Measurements from ENCODE around the gene FHOD3. TPM values are rescaled to one million over a fixed set of nuclear protein-coding genes. Genes with fewer than 3 reads are reported as not detected.

Gene FHOD3
- total and polyA plus RNA-seq, 2 of the 4 experiments (the other 2 are of a cell fraction) = 14.6 to 16.0 TPM

DNA sequence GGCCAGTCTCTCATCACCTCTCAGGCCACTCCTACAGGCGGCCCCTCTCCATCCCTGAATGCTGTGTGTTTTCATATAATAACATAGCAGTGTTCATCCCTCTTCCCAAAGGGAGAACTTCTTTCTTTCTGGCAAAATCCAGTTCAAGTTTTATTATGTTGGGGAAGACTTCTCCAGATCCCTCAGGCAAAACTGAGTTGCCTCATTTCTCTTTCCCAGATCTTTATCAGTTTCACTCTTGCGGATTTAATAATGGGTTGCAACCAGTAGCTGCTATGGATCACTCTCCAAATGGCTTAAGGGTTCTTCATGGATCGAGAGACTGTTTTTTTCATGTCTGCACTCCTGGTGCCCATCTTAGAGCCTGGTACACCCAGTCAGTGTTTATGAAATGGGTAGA, 129.9 kb downstream of the FHOD3 start:
- ATAC-seq (ENCODE audit: low read depth) (no peak), DNase-seq (no peak)
- no peak overlapping the region for H3K56ac ChIP-seq (ENCODE audit: extremely low read depth, insufficient read depth, low read length)
- no peak overlapping the region for H3K4me2 ChIP-seq (ENCODE audit: low read depth, low read length)
- TF ChIP-seq RAD21 (IDR thresholded peaks at IDR 0.05; ENCODE audit: low read length) (no peak), MAZ (IDR thresholded peaks at IDR 0.05; ENCODE audit: borderline replicate concordance, low read depth, low read length) (no peak), BHLHE40 (IDR thresholded peaks at IDR 0.05; ENCODE audit: low read depth, low read length) (no peak), SMC3 (IDR thresholded peaks at IDR 0.05; ENCODE audit: low read depth, low read length) (no peak), CEBPB (IDR thresholded peaks at IDR 0.05; ENCODE audit: low read depth, low read length) (no peak), RCOR1 (IDR thresholded peaks at IDR 0.05; ENCODE audit: insufficient replicate concordance, low read length) (no peak), RFX5 (IDR thresholded peaks at IDR 0.05; ENCODE audit: low read depth, low read length) (no peak), POLR2A (IDR thresholded peaks at IDR 0.05; ENCODE audit: low read depth, low read length) (no peak), CHD1 (IDR thresholded peaks at IDR 0.05; ENCODE audit: low read depth, low read length) (no peak), NFE2L2 (IDR thresholded peaks at IDR 0.05; ENCODE audit: low read depth, low read length) (no peak), MAFK (IDR thresholded peaks at IDR 0.05; ENCODE audit: low read depth, low read length) (no peak)
- TF ChIP-seq, protein P1, sequence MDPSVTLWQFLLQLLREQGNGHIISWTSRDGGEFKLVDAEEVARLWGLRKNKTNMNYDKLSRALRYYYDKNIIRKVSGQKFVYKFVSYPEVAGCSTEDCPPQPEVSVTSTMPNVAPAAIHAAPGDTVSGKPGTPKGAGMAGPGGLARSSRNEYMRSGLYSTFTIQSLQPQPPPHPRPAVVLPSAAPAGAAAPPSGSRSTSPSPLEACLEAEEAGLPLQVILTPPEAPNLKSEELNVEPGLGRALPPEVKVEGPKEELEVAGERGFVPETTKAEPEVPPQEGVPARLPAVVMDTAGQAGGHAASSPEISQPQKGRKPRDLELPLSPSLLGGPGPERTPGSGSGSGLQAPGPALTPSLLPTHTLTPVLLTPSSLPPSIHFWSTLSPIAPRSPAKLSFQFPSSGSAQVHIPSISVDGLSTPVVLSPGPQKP (IDR thresholded peaks at IDR 0.05; ENCODE audit: borderline replicate concordance, low read depth, low read length) = no peak
- TF ChIP-seq, protein P2, sequence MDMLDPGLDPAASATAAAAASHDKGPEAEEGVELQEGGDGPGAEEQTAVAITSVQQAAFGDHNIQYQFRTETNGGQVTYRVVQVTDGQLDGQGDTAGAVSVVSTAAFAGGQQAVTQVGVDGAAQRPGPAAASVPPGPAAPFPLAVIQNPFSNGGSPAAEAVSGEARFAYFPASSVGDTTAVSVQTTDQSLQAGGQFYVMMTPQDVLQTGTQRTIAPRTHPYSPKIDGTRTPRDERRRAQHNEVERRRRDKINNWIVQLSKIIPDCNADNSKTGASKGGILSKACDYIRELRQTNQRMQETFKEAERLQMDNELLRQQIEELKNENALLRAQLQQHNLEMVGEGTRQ (IDR thresholded peaks at IDR 0.05; ENCODE audit: low read depth, low read length) = no peak
- TF ChIP-seq, protein P3, sequence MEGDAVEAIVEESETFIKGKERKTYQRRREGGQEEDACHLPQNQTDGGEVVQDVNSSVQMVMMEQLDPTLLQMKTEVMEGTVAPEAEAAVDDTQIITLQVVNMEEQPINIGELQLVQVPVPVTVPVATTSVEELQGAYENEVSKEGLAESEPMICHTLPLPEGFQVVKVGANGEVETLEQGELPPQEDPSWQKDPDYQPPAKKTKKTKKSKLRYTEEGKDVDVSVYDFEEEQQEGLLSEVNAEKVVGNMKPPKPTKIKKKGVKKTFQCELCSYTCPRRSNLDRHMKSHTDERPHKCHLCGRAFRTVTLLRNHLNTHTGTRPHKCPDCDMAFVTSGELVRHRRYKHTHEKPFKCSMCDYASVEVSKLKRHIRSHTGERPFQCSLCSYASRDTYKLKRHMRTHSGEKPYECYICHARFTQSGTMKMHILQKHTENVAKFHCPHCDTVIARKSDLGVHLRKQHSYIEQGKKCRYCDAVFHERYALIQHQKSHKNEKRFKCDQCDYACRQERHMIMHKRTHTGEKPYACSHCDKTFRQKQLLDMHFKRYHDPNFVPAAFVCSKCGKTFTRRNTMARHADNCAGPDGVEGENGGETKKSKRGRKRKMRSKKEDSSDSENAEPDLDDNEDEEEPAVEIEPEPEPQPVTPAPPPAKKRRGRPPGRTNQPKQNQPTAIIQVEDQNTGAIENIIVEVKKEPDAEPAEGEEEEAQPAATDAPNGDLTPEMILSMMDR (conservative IDR thresholded peaks at IDR 0.05; ENCODE audit: low read depth, low read length) = no peak
- no peak overlapping the region for H4K5ac ChIP-seq (ENCODE audit: low read depth, low read length)
- no peak overlapping the region for H2BK120ac ChIP-seq (ENCODE audit: low read depth, low read length)
- ChIA-PET POLR2A (ENCODE audit: unreplicated experiment) (no interaction called here), CTCF (no interaction called here)
- H4K8ac ChIP-seq (ENCODE audit: low read depth in 2 of 2, low read length in 2 of 2) = no peak overlapping the region
- no peak overlapping the region for H2BK5ac ChIP-seq (ENCODE audit: low read depth, low read length, poor library complexity, severe bottlenecking)
- intact Hi-C loops (cut with micrococcal nuclease) = no loop called here
- dilution Hi-C loops (cut with HindIII; ENCODE audit: low sequenced_read_pairs, unreplicated experiment) = no loop called here
- H3K4me3 ChIP-seq (ENCODE audit: insufficient read depth, low read depth, low read length) = no peak overlapping the region
- H2BK20ac ChIP-seq (ENCODE audit: low read depth, low read length) = no peak overlapping the region
- no peak overlapping the region for H3K4ac ChIP-seq (ENCODE audit: low read depth, low read length)
- no peaks in the 10 kb centered on the region for H3K36me3 ChIP-seq (ENCODE audit: control insufficient read depth, insufficient read depth, low read length)
- peaks cover 0 to 5% of the 10 kb centered on the region in 2 experiments; a peak in 1 of 4 replicates for H3K79me1 ChIP-seq (ENCODE audit: low read depth in 1 of 2, low read length in 2 of 2)
- no TSS peak for BruUV-seq (replicated peaks)
- WGBS, 2 experiments (ENCODE audit: extremely low coverage in 2 of 2, insufficient read length in 1 of 2) = no CpG with 5 or more reads among the region's 3 CpGs
- H2AFZ ChIP-seq (replicated peaks; ENCODE audit: low read length, poor library complexity) = no peak overlapping the region
- H3K27me3 ChIP-seq (ENCODE audit: control insufficient read depth, insufficient read depth, low read length) = no peaks in the 10 kb centered on the region
- no peaks in the 10 kb centered on the region for H4K20me1 ChIP-seq (ENCODE audit: insufficient read depth, low read length)
- in situ Hi-C loops (cut with MboI; ENCODE audit: low sequenced_read_pairs) = no loop called here
- H4K91ac ChIP-seq (ENCODE audit: insufficient read depth, low read depth, low read length) = no peak overlapping the region
- peaks cover 2% of the 10 kb centered on the region for H3K4me1 ChIP-seq (ENCODE audit: control insufficient read depth, insufficient read depth, low read length)
- no peak overlapping the region for H3K27ac ChIP-seq (ENCODE audit: insufficient read depth, low read length)
- no peak overlapping the region for H3K18ac ChIP-seq (ENCODE audit: low read depth, low read length)
- H3K9ac ChIP-seq (ENCODE audit: low read depth, low read length) = no peak overlapping the region
- H3K9me3 ChIP-seq (ENCODE audit: control insufficient read depth, insufficient read depth, low read length) = no peaks in the 10 kb centered on the region
- H2BK15ac ChIP-seq (ENCODE audit: low read depth, low read length) = no peak overlapping the region
- H3K9me1 ChIP-seq (ENCODE audit: insufficient read depth, low read length) = no peaks in the 10 kb centered on the region; the same call in 1 of the 2 replicates
- H2AK5ac ChIP-seq (ENCODE audit: low read depth, low read length) = no peak overlapping the region
- no peak overlapping the region for H3K14ac ChIP-seq (replicated peaks; ENCODE audit: low read depth, low read length)
- no peak overlapping the region for H2AK9ac ChIP-seq (replicated peaks; ENCODE audit: low read depth, low read length, poor library complexity)
- no peak overlapping the region for H3K23ac ChIP-seq (ENCODE audit: low read depth, low read length)

All from IMR-90 (cell line).